AG09319 (cell line): ENCODE results near the gene B3GLCT.
"Not testable (repeated sequence)": the region's sequence is repeated elsewhere in the genome, so short reads cannot be mapped to it uniquely, and the experiment has no call there.

Source experiments
- DNase-seq: peaks from one replicate; pipeline ENCODE4 v3.0.0-alpha.2; 2010; ENCODE audit warnings: low read depth; ENCODE audit errors: extremely low read depth
- TF ChIP-seq, protein P1 (sequence below): IDR thresholded peaks from 2 replicates; pipeline ENCODE4 v1.5.1; 2011; ENCODE audit warnings: low read depth, mild to moderate bottlenecking, inconsistent platforms, low read length, moderate library complexity

Gene B3GLCT

GRCh38 chr13:31172535-31172934, 27.2 kb upstream of the B3GLCT start:
- peak; percentile 23 for DNase-seq

DNA sequence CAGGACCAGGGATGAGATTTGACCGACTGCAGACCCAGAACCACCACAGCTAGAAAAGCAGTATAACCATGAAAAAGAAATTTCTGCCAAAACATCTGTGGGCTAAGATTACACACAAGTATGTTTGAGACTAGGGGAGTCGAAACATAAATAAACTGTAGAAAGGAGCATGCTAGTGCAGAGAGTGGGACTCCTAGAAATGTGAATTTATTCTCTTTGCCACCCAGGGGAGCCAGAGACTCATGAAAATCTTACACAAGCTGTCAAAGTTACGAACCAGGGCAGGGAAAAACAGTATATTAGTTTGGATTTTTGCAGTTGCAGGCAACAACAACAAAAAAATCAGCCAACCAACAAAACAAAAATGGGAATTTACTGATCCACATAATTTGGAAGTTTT, 25.8 kb upstream of the B3GLCT start:
- DNase-seq = no peak
- TF ChIP-seq, protein P1, sequence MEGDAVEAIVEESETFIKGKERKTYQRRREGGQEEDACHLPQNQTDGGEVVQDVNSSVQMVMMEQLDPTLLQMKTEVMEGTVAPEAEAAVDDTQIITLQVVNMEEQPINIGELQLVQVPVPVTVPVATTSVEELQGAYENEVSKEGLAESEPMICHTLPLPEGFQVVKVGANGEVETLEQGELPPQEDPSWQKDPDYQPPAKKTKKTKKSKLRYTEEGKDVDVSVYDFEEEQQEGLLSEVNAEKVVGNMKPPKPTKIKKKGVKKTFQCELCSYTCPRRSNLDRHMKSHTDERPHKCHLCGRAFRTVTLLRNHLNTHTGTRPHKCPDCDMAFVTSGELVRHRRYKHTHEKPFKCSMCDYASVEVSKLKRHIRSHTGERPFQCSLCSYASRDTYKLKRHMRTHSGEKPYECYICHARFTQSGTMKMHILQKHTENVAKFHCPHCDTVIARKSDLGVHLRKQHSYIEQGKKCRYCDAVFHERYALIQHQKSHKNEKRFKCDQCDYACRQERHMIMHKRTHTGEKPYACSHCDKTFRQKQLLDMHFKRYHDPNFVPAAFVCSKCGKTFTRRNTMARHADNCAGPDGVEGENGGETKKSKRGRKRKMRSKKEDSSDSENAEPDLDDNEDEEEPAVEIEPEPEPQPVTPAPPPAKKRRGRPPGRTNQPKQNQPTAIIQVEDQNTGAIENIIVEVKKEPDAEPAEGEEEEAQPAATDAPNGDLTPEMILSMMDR = no peak; the same call in 1 of the 2 replicates

More at GRCh38 chr13:31172535-31172934, 27.2 kb upstream of the B3GLCT start:
- TF ChIP-seq, protein P1 = no peak

DNA sequence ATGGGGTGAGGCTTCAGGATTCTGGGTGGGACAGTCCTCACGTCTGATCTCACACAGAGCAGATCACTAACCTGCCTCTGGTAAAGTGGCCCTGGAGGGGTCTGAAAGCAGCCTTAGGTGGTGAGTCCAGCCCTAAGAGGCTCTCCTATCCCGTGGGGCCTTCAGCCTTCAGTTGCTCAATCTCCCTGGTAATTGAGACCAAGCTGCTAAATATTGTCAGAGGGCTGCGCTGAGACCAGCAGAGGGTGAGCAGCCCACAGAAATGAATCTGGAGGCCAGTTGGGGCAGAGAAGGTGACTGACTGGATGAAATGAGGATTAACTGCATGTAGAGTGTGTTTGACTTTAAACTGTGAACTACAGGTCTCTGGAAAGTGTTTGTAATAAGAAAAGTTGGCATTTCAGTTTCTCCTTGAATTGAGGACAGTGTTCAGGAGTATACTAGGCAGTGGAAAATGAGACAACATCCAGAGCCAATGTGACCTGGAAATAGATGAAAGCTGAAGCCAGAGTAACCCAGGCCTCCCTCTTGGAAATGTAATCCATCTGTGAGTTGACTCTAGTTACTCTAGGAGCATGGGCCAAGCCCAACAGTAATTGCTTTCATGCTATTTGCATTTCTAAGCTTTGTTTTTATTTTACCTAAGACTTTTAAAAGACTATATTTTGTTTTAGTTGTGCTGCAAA, 23.8 kb upstream of the B3GLCT start:
- DNase-seq = no peak
- TF ChIP-seq, protein P1 = no peak; the same call in 1 of the 2 replicates

GRCh38 chr13:31177813-31178495, 21.8 kb upstream of the B3GLCT start:
- DNase-seq = not testable (repeated sequence)

DNA sequence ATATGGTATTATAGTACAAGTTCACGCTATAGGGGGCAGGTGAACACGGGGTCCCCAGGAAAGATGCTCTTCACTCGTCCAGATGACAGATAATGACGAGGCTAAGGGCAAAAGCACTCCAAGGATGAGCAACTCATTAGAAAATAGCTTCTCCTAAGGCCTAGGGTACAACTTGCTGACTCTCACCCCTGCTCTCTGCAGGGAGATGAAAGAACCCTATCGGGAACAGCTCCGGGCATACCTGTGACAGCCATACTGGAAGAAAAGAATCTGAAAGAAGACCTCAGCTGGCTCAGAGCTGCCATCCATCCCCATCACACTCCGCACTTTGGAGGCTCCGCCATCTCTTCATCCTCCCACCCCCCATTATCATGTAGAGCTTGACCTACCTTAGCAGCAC, 20.5 kb upstream of the B3GLCT start:
- TF ChIP-seq, protein P1 = no peak
- no peak for DNase-seq

GRCh38 chr13:31179754-31180153, 20.0 kb upstream of the B3GLCT start:
- TF ChIP-seq, protein P1 = no peak
- no peak for DNase-seq

GRCh38 chr13:31182987-31183386, 16.8 kb upstream of the B3GLCT start:
- DNase-seq = no peak
- TF ChIP-seq, protein P1 = no peak
